Measurements from ENCODE around the gene IGSF21. TPM values are rescaled to one million over a fixed set of nuclear protein-coding genes. Genes with fewer than 3 reads are reported as not detected.
A peak's percentile ranks its signal among the peaks of the same experiment; 100 is the strongest.

Gene IGSF21
- polyA plus RNA-seq, 1 donor (not counting 4 experiments of a cell fraction or from before 2014, with no cell fraction given), result not detected

GRCh38 chr1:18300376-18300775 is 192.8 kb downstream of the IGSF21 start:
- no peak overlapping the region for H2AFZ ChIP-seq (ENCODE audit: control insufficient read depth, low read length)
- H3K9me1 ChIP-seq (ENCODE audit: control insufficient read depth, extremely low read depth, insufficient read depth, low read length), result no peaks in the 10 kb centered on the region
- no peak for DNase-seq (ENCODE audit: low read depth, low spot score)
- peaks cover 5% of the 10 kb centered on the region for H3K27me3 ChIP-seq (ENCODE audit: control insufficient read depth, extremely low read depth, insufficient read depth, low read length)
- FAIRE-seq, result no peak
- TF ChIP-seq EZH2 (IDR thresholded peaks at IDR 0.05; ENCODE audit: low read length) (no peak), CTCF (optimal IDR thresholded peaks at IDR 0.05 in 1 of 3, IDR thresholded peaks at IDR 0.05 in 1 of 3, conservative IDR thresholded peaks at IDR 0.05 in 1 of 3; ENCODE audit: extremely low read depth in 1 of 3, insufficient read depth in 2 of 3, low read length in 3 of 3) (no peak)
- H3K9ac ChIP-seq (ENCODE audit: control insufficient read depth, extremely low read depth, insufficient read depth, low read length), result no peak overlapping the region
- H3K9me3 ChIP-seq (ENCODE audit: control insufficient read depth, low read depth, low read length), result peaks cover 3% of the 10 kb centered on the region
- H3K79me2 ChIP-seq (ENCODE audit: control insufficient read depth, insufficient read depth, low read length), result no peaks in the 10 kb centered on the region
- dilution Hi-C loops (cut with MboI; ENCODE audit: extremely low pct_ligation_motif_present, low sequenced_read_pairs), result no loop called here
- no peak overlapping the region for H3K4me2 ChIP-seq (ENCODE audit: control insufficient read depth, extremely low read depth, insufficient read depth, low read depth, low read length)
- no peaks in the 10 kb centered on the region for H4K20me1 ChIP-seq (ENCODE audit: control insufficient read depth, extremely low read depth, insufficient read depth, low read length)
- H3K4me1 ChIP-seq (ENCODE audit: control insufficient read depth, extremely low read depth, insufficient read depth, low read length), result no peaks in the 10 kb centered on the region
- no peak overlapping the region for H3K27ac ChIP-seq (ENCODE audit: control insufficient read depth, insufficient read depth, low read length)
- no peaks in the 10 kb centered on the region for H3K36me3 ChIP-seq (ENCODE audit: control insufficient read depth in 2 of 2, extremely low read depth in 1 of 2, insufficient read depth in 2 of 2, low read length in 2 of 2)
- H3K4me3 ChIP-seq (ENCODE audit: control insufficient read depth in 2 of 3, extremely low read depth in 1 of 3, insufficient read depth in 2 of 3, low read depth in 1 of 3, low read length in 3 of 3), result no peak overlapping the region

GRCh38 chr1:18302788-18303413 is 195.3 kb downstream of the IGSF21 start:
- no peak overlapping the region for H3K27ac ChIP-seq (ENCODE audit: control insufficient read depth, insufficient read depth, low read length)
- H4K20me1 ChIP-seq (ENCODE audit: control insufficient read depth, extremely low read depth, insufficient read depth, low read length), result no peaks in the 10 kb centered on the region
- H3K79me2 ChIP-seq (ENCODE audit: control insufficient read depth, insufficient read depth, low read length), result no peaks in the 10 kb centered on the region
- H3K9ac ChIP-seq (ENCODE audit: control insufficient read depth, extremely low read depth, insufficient read depth, low read length), result no peak overlapping the region
- no peaks in the 10 kb centered on the region for H3K36me3 ChIP-seq (ENCODE audit: control insufficient read depth in 2 of 2, extremely low read depth in 1 of 2, insufficient read depth in 2 of 2, low read length in 2 of 2)
- H3K9me1 ChIP-seq (ENCODE audit: control insufficient read depth, extremely low read depth, insufficient read depth, low read length), result no peaks in the 10 kb centered on the region
- H3K4me2 ChIP-seq (ENCODE audit: control insufficient read depth, extremely low read depth, insufficient read depth, low read depth, low read length), result no peak overlapping the region
- FAIRE-seq, result no peak
- H3K9me3 ChIP-seq (ENCODE audit: control insufficient read depth, low read depth, low read length), result peaks cover 3% of the 10 kb centered on the region
- no peak for DNase-seq (ENCODE audit: low read depth, low spot score)
- H2AFZ ChIP-seq (ENCODE audit: control insufficient read depth, low read length), result no peak overlapping the region
- peaks cover 4% of the 10 kb centered on the region for H3K27me3 ChIP-seq (ENCODE audit: control insufficient read depth, extremely low read depth, insufficient read depth, low read length)
- dilution Hi-C loops (cut with MboI; ENCODE audit: extremely low pct_ligation_motif_present, low sequenced_read_pairs), result no loop called here
- no peak overlapping the region for H3K4me3 ChIP-seq (ENCODE audit: control insufficient read depth in 2 of 3, extremely low read depth in 1 of 3, insufficient read depth in 2 of 3, low read depth in 1 of 3, low read length in 3 of 3)
- no peaks in the 10 kb centered on the region for H3K4me1 ChIP-seq (ENCODE audit: control insufficient read depth, extremely low read depth, insufficient read depth, low read length)
- TF ChIP-seq EZH2 (IDR thresholded peaks at IDR 0.05; ENCODE audit: low read length) (no peak), CTCF (optimal IDR thresholded peaks at IDR 0.05 in 1 of 3, IDR thresholded peaks at IDR 0.05 in 1 of 3, conservative IDR thresholded peaks at IDR 0.05 in 1 of 3; ENCODE audit: extremely low read depth in 1 of 3, insufficient read depth in 2 of 3, low read length in 3 of 3) (peak in 2 of 3 experiments; percentile 37 to 42)

Data from keratinocyte (primary cell).